Upper lobe of right lung (tissue), 1 donor: ENCODE results near the gene NAT16. TPM values are rescaled to one million over a fixed set of nuclear protein-coding genes. Genes with fewer than 3 reads are reported as not detected.
"Not testable (repeated sequence)": the region's sequence is repeated elsewhere in the genome, so short reads cannot be mapped to it uniquely, and the experiment has no call there.

Experiments used
- ATAC-seq: fragments of 200-7000 bp; cut with Tn5 transposase; one replicate; pipeline ENCODE4 v1.9.1; 2020; ENCODE audit warnings: mild to moderate bottlenecking, moderate library complexity
- DNase-seq: peaks from one replicate; pipeline ENCODE4 v3.0.0-alpha.2; 2020
- H3K27ac ChIP-seq: fragments of 200-600 bp; one replicate; pipeline ENCODE4 v1.8.0; 2022
- H3K27me3 ChIP-seq: fragments of 200-600 bp; one replicate; pipeline ENCODE4 v1.8.0; 2022; ENCODE audit warnings: mild to moderate bottlenecking
- H3K36me3 ChIP-seq: fragments of 200-600 bp; one replicate; pipeline ENCODE4 v1.8.0; 2022
- H3K4me1 ChIP-seq: fragments of 200-600 bp; one replicate; pipeline ENCODE4 v1.8.0; 2022
- H3K4me3 ChIP-seq: fragments of 200-600 bp; one replicate; pipeline ENCODE4 v1.8.0; 2022; ENCODE audit warnings: mild to moderate bottlenecking
- H3K9me3 ChIP-seq: fragments of 200-600 bp; one replicate; pipeline ENCODE4 v1.8.0; 2022
- intact Hi-C: fragments of 100-400 bp; cut with DNase I; formaldehyde crosslinking; loops from one replicate; pipeline ENCODE4 v1.11.0; 2022
- total RNA-seq: library from RNA; stranded (reverse); fragmentation: NEBNext Ultra II Directional; extraction: Animal tissue kit (Norgen Biotek cat#: 25700); gene quantifications from one replicate; pipeline ENCODE4 v1.2.1, GENCODE V29; 2021
- TF ChIP-seq, protein P1 (sequence below): fragments of 200-600 bp; IDR thresholded peaks from one replicate; pipeline ENCODE4 v1.8.0; 2022; ENCODE audit warnings: antibody characterized with exemption
- donor health status: DM: no; HTN: yes; CAD: no; lungs with severe emphysema.

The NAT16 gene
- total RNA-seq, 1 donor from 2014 or later: not detected

DNA sequence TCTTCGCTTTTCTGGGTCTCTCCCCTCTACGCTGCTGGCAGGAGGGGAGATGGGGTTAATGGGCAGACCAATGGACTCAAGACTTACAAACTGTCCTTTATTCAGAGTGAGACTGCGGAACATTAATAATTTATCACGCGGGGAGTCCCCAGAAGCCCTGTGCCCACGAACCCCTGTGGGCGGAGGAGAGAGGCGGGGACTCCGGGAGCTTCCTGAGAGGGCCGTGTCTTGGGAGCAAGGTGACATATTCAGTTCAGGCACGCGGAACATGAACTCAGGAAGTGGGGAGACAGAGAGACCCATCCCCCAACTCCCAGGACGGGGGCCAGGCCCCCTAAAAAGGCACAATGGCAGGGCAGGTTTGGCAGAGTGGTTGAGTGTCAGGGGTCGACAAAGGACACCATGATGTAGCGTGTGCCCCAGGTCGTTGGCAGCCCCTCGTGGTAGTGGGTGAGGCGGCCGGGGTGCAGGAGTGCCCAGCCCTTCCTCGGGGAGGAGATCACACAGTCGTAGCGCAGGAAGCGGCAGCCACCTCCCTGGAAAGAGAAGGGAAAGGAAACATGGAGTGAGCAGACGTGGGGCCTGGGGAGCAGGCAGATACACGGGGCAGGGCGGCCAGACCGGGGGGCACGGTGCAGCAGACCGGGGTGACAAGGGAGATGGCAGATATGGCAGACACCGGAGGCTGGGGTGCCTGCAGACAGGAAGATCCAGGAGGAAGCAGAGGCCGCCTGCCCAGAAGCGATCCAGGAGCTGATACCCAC lies 26.0 kb upstream of the NAT16 start:
- TF ChIP-seq, protein P1, sequence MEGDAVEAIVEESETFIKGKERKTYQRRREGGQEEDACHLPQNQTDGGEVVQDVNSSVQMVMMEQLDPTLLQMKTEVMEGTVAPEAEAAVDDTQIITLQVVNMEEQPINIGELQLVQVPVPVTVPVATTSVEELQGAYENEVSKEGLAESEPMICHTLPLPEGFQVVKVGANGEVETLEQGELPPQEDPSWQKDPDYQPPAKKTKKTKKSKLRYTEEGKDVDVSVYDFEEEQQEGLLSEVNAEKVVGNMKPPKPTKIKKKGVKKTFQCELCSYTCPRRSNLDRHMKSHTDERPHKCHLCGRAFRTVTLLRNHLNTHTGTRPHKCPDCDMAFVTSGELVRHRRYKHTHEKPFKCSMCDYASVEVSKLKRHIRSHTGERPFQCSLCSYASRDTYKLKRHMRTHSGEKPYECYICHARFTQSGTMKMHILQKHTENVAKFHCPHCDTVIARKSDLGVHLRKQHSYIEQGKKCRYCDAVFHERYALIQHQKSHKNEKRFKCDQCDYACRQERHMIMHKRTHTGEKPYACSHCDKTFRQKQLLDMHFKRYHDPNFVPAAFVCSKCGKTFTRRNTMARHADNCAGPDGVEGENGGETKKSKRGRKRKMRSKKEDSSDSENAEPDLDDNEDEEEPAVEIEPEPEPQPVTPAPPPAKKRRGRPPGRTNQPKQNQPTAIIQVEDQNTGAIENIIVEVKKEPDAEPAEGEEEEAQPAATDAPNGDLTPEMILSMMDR: no peak
- Histone ChIP-seq H3K27me3 (peaks cover 23% of the 10 kb centered on the region), H3K4me1 (peaks cover 6% of the 10 kb centered on the region), H3K9me3 (no peaks in the 10 kb centered on the region), H3K27ac (no peak overlapping the region), H3K4me3 (no peak overlapping the region), H3K36me3 (peaks cover 36% of the 10 kb centered on the region)
- DNase-seq (no peak), ATAC-seq (no peak)
- intact Hi-C loops: no loop called here

DNA sequence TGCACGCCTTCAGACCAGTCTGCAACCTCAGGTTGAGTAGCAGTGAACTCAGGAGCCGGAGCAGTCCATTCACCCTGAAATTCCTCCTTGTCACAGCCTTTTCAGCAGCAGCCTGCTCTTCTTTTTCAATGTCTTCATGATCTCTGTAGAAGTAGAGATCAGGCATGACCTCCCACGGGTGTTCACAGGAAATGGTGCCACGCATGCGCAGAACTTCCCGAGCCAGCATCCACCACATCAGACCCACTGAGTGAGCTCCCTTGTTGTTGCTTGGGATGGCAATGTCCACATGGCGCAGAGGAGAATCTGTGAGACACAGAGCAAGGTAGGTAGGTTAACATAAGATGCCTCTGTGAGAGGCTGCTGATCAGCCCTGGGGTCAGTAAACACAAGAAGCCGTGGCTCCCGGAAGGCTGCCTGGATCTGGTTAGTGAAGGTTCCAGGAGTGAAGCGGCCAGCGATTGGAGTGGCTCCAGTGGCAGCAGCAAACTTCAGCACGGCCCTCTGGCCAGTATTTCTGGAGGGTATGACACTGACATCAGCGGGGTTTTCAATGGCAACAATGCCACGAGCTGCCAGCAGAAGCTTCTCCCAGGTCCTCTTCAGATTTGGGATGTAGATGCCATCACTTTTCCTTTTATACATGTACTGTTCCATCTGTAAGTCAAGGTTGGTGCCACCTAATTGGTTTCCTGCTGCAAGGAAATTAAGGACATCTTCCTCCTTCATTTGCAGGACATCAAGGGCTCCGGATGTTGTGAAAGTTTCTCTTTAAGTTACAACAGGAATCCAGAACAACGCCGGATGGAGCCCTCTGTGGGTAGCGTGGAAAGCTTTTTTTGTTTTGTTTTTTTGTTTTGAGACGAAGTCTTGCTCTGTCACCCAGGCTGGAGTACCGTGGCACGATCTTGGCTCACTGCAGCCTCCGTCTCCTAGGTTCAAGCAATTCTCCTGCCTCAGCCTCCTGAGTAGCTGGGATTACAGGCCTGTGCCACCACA lies 23.9 kb upstream of the NAT16 start:
- ATAC-seq, intact Hi-C loops: not testable (repeated sequence)

DNA sequence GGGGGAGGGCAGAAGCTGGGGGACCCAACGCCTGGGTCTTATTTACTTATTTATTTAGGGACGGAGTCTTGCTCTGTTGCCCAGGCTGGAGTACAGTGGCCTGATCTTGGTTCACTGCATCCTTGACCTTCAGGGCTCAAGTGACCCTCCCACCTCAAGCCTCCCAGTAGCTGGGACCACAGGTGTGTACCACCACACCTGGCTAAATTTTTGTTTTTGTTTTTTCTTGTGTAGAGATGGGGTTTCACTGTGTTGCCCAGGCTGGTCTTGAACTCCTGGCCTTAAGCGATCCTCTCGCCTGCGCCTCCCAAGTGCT lies 22.5 kb upstream of the NAT16 start:
- Histone ChIP-seq H3K9me3 (no peaks in the 10 kb centered on the region), H3K27me3 (peaks cover 48% of the 10 kb centered on the region), H3K4me1 (peaks cover 6% of the 10 kb centered on the region), H3K27ac (no peak overlapping the region), H3K36me3 (peaks cover 4% of the 10 kb centered on the region), H3K4me3 (no peak overlapping the region)
- TF ChIP-seq, protein P1: no peak
- intact Hi-C loops: no loop called here
- no peak for DNase-seq
- ATAC-seq: no peak

More for the DNA sequence above, 23.9 kb upstream of the NAT16 start:
- not testable (repeated sequence) for DNase-seq, H3K9me3 ChIP-seq, H3K4me3 ChIP-seq, H3K4me1 ChIP-seq, H3K27ac ChIP-seq
- peaks cover 16% of the 10 kb centered on the region for H3K36me3 ChIP-seq
- peaks cover 41% of the 10 kb centered on the region for H3K27me3 ChIP-seq

DNA sequence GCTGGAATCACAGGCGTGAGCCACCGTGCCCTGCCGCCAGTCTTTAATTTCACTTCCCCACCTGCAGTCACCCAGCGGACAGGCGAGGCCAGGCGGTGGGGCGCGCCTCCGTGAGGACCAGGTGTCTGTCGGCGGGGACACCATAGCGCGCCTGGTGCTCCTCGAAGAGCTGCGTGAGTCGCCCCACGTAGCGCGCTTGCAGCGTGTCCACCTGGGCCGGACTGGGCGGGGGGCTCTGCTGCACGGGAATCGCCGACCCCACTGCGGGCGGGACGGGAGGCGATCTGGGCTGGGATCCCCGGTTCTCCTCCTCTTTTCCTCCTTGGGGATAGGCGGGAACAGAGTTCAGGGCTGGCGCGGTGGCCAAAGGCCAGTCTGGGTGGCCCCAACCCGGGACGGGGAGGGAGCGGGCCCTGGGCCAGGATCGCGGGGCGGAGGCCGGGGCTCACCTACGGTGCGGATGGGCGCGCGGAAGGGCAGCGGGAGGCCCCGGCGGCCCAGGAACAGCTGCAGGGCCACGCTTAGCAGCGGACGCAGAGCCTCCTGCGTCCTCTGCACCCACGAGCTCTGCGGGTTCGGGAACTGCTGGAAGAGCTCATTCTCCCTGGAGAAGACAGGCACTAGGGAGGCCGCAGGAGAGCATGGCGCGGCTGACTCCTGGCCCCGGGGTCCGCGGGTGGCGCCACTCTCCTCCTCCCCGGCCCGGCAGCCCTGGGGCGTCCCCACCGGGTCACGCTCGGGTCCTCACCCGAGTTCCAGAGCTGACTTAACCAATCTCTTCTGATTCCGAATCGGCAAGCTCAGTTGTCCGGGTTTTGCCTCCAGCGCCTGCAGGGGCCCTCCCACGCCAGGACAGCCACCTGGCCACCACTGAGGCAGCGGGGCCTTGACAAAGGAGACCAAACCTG lies 21.9 kb upstream of the NAT16 start:
- peaks cover 48% of the 10 kb centered on the region for H3K27me3 ChIP-seq
- H3K4me1 ChIP-seq: peaks cover 6% of the 10 kb centered on the region
- H3K9me3 ChIP-seq: no peaks in the 10 kb centered on the region
- H3K36me3 ChIP-seq: no peaks in the 10 kb centered on the region
- H3K27ac ChIP-seq: no peak overlapping the region
- H3K4me3 ChIP-seq: no peak overlapping the region
- DNase-seq (no peak), ATAC-seq (peak; percentile 39)
- TF ChIP-seq, protein P1: no peak
- intact Hi-C loops: no loop called here

DNA sequence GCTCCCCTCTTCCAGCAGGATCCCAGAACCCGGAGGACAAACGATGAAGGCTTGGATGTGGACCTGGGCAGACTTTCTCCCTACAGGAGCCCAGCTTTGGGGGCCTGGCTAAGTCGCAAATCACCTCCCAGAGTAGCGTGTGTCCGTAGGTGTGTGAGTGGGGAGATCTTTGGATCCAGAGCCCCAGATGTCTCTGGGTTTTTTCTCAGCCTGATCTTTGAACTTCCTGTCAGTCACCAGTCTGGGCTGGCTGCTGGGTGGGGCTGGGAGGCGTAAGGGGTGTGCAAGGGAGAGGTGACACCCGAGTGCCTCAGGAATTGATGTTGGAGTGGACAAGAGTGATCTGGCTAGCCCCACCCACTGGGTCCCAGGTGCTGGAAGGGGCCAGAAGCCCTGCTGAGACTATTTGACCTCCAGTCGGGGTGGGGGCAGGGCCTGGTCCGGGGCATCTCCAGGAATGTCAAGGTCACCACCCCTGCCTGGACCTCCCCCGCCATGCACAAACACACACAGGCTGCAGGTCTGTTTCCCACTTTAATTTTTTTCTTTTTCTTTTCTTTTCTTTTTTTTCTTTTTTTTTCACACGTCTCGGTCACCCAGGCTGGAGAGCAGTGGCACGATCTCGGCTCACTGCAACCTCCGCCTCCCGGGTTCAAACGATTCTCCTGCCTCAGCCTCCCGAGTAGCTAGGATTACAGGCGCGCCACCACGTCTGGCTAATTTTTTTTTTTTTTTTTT lies 20.9 kb upstream of the NAT16 start, which contains the start of gene MOGAT3:
TSS of gene MOGAT3 (minus strand) at position 175 of the 738 bp plus-strand sequence. CDS start 182 bp downstream, outside the sequence.
- peaks cover 6% of the 10 kb centered on the region for H3K4me1 ChIP-seq
- H3K4me3 ChIP-seq: no peak within 1 kb of the TSS
- TF ChIP-seq, protein P1: no peak
- no peak within 1 kb of the TSS for H3K27ac ChIP-seq
- ATAC-seq (no peak), DNase-seq (no peak)
- no peaks in the 10 kb centered on the region for H3K36me3 ChIP-seq
- intact Hi-C loops: no loop called here
- H3K27me3 ChIP-seq: peaks cover 48% of the 10 kb centered on the region
- H3K9me3 ChIP-seq: no peaks in the 10 kb centered on the region
